Myocyte (in vitro differentiated cells): ENCODE results near the gene TCAP. TPM values are rescaled to one million over a fixed set of nuclear protein-coding genes. Genes with fewer than 3 reads are reported as not detected.

Experiments used
- DNase-seq: peaks from one replicate; pipeline ENCODE4 v3.0.0-alpha.2; 2012; ENCODE audit warnings: low read depth
- total RNA-seq: library from RNA; depleted of rRNA; stranded (reverse); fragments of >200 nt; gene quantifications from 2 replicates; pipeline ENCODE4 v1.2.3, GENCODE V29; 2014

The TCAP gene
- total RNA-seq, 1 donor from 2014 or later, result 23.1 TPM

GRCh38 chr17:39648616-39649366 lies 16.4 kb upstream of the TCAP start:
- no peak for DNase-seq

- no peak for DNase-seq
Observed at GRCh38 chr17:39650121-39650579, 15.0 kb upstream of the TCAP start.

GRCh38 chr17:39651923-39652586 lies 13.1 kb upstream of the TCAP start:
- no peak for DNase-seq

- DNase-seq, result peak; percentile 16
Observed at GRCh38 chr17:39652587-39653315, 12.4 kb upstream of the TCAP start.

GRCh38 chr17:39653316-39653661 lies 11.9 kb upstream of the TCAP start:
- no peak for DNase-seq

GRCh38 chr17:39653662-39654331 lies 11.4 kb upstream of the TCAP start:
- peak; percentile 56 for DNase-seq

- no peak for DNase-seq
Observed at GRCh38 chr17:39655105-39655504, 10.0 kb upstream of the TCAP start.

- no peak for DNase-seq
Observed at GRCh38 chr17:39658346-39658745, 6.8 kb upstream of the TCAP start.

- DNase-seq, result no peak
Observed at GRCh38 chr17:39658760-39659159, 6.4 kb upstream of the TCAP start.

- peak; percentile 62 for DNase-seq
Observed at GRCh38 chr17:39659279-39660010, 5.7 kb upstream of the TCAP start.

GRCh38 chr17:39660011-39660360 lies 5.2 kb upstream of the TCAP start:
- DNase-seq, result no peak

- no peak for DNase-seq
Observed at GRCh38 chr17:39660397-39661385, 4.5 kb upstream of the TCAP start.

GRCh38 chr17:39661744-39662541 lies 3.2 kb upstream of the TCAP start:
- DNase-seq, result no peak

- DNase-seq, result no peak
Observed at GRCh38 chr17:39662551-39663339, 2.4 kb upstream of the TCAP start.

GRCh38 chr17:39663340-39663687 lies 1.8 kb upstream of the TCAP start:
- DNase-seq, result no peak

GRCh38 chr17:39663688-39664580 lies 1.2 kb upstream of the TCAP start:
- no peak for DNase-seq

GRCh38 chr17:39665642-39666224 lies 584 bp downstream of the TCAP start:
- peak; percentile 80 for DNase-seq
